Spleen (tissue), 11 donors: ENCODE measurements around the gene DNAJC30. TPM values are rescaled to one million over a fixed set of nuclear protein-coding genes. Genes with fewer than 3 reads are reported as not detected.

Experiments
- DNase-seq: peaks from one replicate; pipeline ENCODE4 v3.0.0-alpha.2; 2020
- H3K27ac ChIP-seq, 8 donors: fragments of 200-600 bp; sonication (generic) in 7 of 8; 1 replicate in 4 of 8; 2 replicates in 4 of 8; pipeline versions ENCODE4 v1.5.0 to v1.8.0; 2016 to 2021; ENCODE audit warnings: inconsistent platforms in 4 of 8, mild to moderate bottlenecking in 4 of 8, moderate library complexity in 1 of 8
- H3K27me3 ChIP-seq, 7 donors: fragments of 200-600 bp; sonication (generic) in 6 of 7; replicated peaks in 1 of 7; 1 replicate in 4 of 7; 2 replicates in 3 of 7; pipeline versions ENCODE4 v1.5.0 to v1.8.0; 2016 to 2021; ENCODE audit warnings: inconsistent platforms in 3 of 7, mild to moderate bottlenecking in 1 of 7
- H3K36me3 ChIP-seq, 6 donors: fragments of 200-600 bp; sonication (generic) in 5 of 6; 1 replicate in 4 of 6; 2 replicates in 2 of 6; pipeline versions ENCODE4 v1.5.0 to v1.8.0; 2016 to 2021; ENCODE audit warnings: inconsistent platforms in 2 of 6
- H3K4me1 ChIP-seq, 6 donors: fragments of 200-600 bp; sonication (generic) in 5 of 6; 1 replicate in 3 of 6; 2 replicates in 3 of 6; pipeline versions ENCODE4 v1.5.0 to v1.8.0; 2016 to 2021; ENCODE audit warnings: inconsistent platforms in 3 of 6
- H3K4me3 ChIP-seq, 8 donors: fragments of 200-600 bp; sonication (generic) in 7 of 8; 1 replicate in 4 of 8; 2 replicates in 4 of 8; pipeline versions ENCODE4 v1.5.0 to v1.8.0; 2016 to 2021; ENCODE audit warnings: inconsistent platforms in 4 of 8, mild to moderate bottlenecking in 4 of 8, moderate library complexity in 2 of 8
- H3K9me3 ChIP-seq, 8 donors: fragments of 200-600 bp; sonication (generic) in 7 of 8; 1 replicate in 4 of 8; 2 replicates in 4 of 8; pipeline versions ENCODE4 v1.5.0 to v1.8.0; 2016 to 2021; ENCODE audit warnings: inconsistent platforms in 4 of 8
- CTCF ChIP-seq, 11 experiments: fragments of 200-600 bp in 7 of 11; fragments of 450-650 bp in 4 of 11; sonication (generic) in 4 of 11; IDR thresholded peaks in 8 of 11; conservative IDR thresholded peaks in 3 of 11; 1 replicate in 7 of 11; 2 replicates in 4 of 11; pipeline versions ENCODE4 v1.4.0 to v1.8.0; 2016 to 2021; ENCODE audit warnings: antibody characterized with exemption in 11 of 11, inconsistent platforms in 4 of 11, mild to moderate bottlenecking in 1 of 11
- POLR2A ChIP-seq, 3 donors: fragments of 450-650 bp; IDR thresholded peaks; one replicate each; pipeline ENCODE4 v1.5.1; 2017; ENCODE audit warnings: antibody characterized with exemption in 3 of 3, mild to moderate bottlenecking in 1 of 3
- POLR2AphosphoS5 ChIP-seq, 3 donors: sonication (generic); formaldehyde crosslinking; IDR thresholded peaks; one replicate each; pipeline ENCODE4 v1.5.1; 2017; ENCODE audit warnings: antibody characterized with exemption in 3 of 3
- WGBS, 5 donors: extraction: QIAGEN DNeasy Blood & Tissue Kit in 3 of 5; methylation state at CpG; one replicate each; pipeline versions ENCODE4 v1.1.5 to v1.1.7; 2013 to 2018; 5-methylcytosine and 5-hydroxymethylcytosine counted together
- intact Hi-C: fragments of 100-400 bp; cut with DNase I; formaldehyde crosslinking; loops from one replicate; pipeline ENCODE4 v1.15.0; 2023; ENCODE audit warnings: low total_unique reads
- polyA plus RNA-seq, 3 donors: library from polyadenylated mRNA; stranded (reverse); fragments of 200-250 nt; gene quantifications; one replicate each; pipeline ENCODE4 v1.2.1, GENCODE V29; 2013
- total RNA-seq, 7 donors: library from RNA; depleted of rRNA in 3 of 7; stranded (reverse); fragments of >200 nt in 3 of 7; fragmentation: NEBNext Ultra II Directional in 4 of 7; extraction: Animal tissue kit (Norgen Biotek cat#: 25700) in 4 of 7; gene quantifications; one replicate each; pipeline versions ENCODE4 v1.1.0 to v1.2.1, GENCODE V29; 2016 to 2021
- donor health status: healthy with polysubstance abuse.
- donor health status: DM: no; HTN: no; CAD: no; lungs with moderate emphysema.
- donor health status: DM: no; HTN: no; CAD: no.
- donor health status: Bipolar disorder and iron deficiency.
- donor health status: healthy.
- donor health status: DM: no; HTN: no; CAD: no.
- donor health status: DM: yes; HTN: yes; CAD: no.

DNAJC30 gene
- total and polyA plus RNA-seq, 10 donors, result 5.6 to 12.7 (median 8.7) TPM

- H3K4me3 ChIP-seq, result no peak overlapping the region
- peaks cover 0 to 29% (median 19%) of the 10 kb centered on the region in 6 donors for H3K4me1 ChIP-seq
- peaks cover 0 to 65% (median 8%) of the 10 kb centered on the region in 7 donors for H3K27me3 ChIP-seq
- TF ChIP-seq POLR2A (IDR thresholded peaks at IDR 0.05) (no peak), CTCF (IDR thresholded peaks at IDR 0.05 in 8 of 11, conservative IDR thresholded peaks at IDR 0.05 in 3 of 11) (no peak), POLR2AphosphoS5 (IDR thresholded peaks at IDR 0.05) (no peak)
- H3K9me3 ChIP-seq, result no peaks in the 10 kb centered on the region
- H3K27ac ChIP-seq, result no peak overlapping the region
- intact Hi-C loops, result no loop called here
- H3K36me3 ChIP-seq, result no peaks in the 10 kb centered on the region
- WGBS, 5 donors, result 72 to 90% (median 77%) methylated on average over 11 to 12 of the region's 12 CpGs
- no peak for DNase-seq
These were observed 13.3 kb downstream of the DNAJC30 start for GRCh38 chr7:73669858-73670385.

GRCh38 chr7:73669288-73669701 is 14.0 kb downstream of the DNAJC30 start:
- intact Hi-C loops, result no loop called here
- Histone ChIP-seq H3K36me3 (no peaks in the 10 kb centered on the region), H3K4me1 (peaks cover 0 to 29% (median 19%) of the 10 kb centered on the region in 6 donors), H3K9me3 (no peaks in the 10 kb centered on the region), H3K27ac (no peak overlapping the region), H3K27me3 (peaks cover 0 to 71% (median 8%) of the 10 kb centered on the region in 7 donors), H3K4me3 (peak overlapping the region in 1 of 8 donors; percentile 79)
- TF ChIP-seq POLR2AphosphoS5 (IDR thresholded peaks at IDR 0.05) (no peak), CTCF (IDR thresholded peaks at IDR 0.05 in 8 of 11, conservative IDR thresholded peaks at IDR 0.05 in 3 of 11) (no peak), POLR2A (IDR thresholded peaks at IDR 0.05) (no peak)
- no peak for DNase-seq
- WGBS, 5 donors, result 49 to 68% (median 60%) methylated on average over 8 to 19 of the region's 19 CpGs

GRCh38 chr7:73668886-73669230 is 14.4 kb downstream of the DNAJC30 start:
- intact Hi-C loops, result no loop called here
- no peaks in the 10 kb centered on the region for H3K9me3 ChIP-seq
- H3K27me3 ChIP-seq, result peaks cover 0 to 75% (median 8%) of the 10 kb centered on the region in 7 donors
- H3K4me1 ChIP-seq, result peaks cover 0 to 29% (median 19%) of the 10 kb centered on the region in 6 donors
- H3K36me3 ChIP-seq, result no peaks in the 10 kb centered on the region
- 23 to 35% (median 30%) methylated on average over 5 of the region's 5 CpGs for WGBS, 5 donors
- TF ChIP-seq CTCF (IDR thresholded peaks at IDR 0.05 in 8 of 11, conservative IDR thresholded peaks at IDR 0.05 in 3 of 11), result no peak
- TF ChIP-seq POLR2A (IDR thresholded peaks at IDR 0.05), result no peak
- H3K27ac ChIP-seq, result no peak overlapping the region
- peak overlapping the region in 6 of 8 donors; percentile 23 to 79 (median 44) for H3K4me3 ChIP-seq
- no peak for DNase-seq

GRCh38 chr7:73668103-73668885 is 15.0 kb downstream of the DNAJC30 start:
- Histone ChIP-seq H3K27ac (peak overlapping the region in 1 of 8 donors; percentile 27), H3K36me3 (no peaks in the 10 kb centered on the region), H3K27me3 (peaks cover 0 to 81% (median 8%) of the 10 kb centered on the region in 7 donors), H3K4me1 (peaks cover 0 to 29% (median 19%) of the 10 kb centered on the region in 6 donors), H3K9me3 (peaks cover 0 to 1% (median under 1%) of the 10 kb centered on the region in 8 donors), H3K4me3 (peak overlapping the region; percentile 18 to 79 (median 40))
- WGBS, 5 donors, result 2 to 13% (median 4%) methylated on average over 12 to 52 of the region's 52 CpGs
- peak; percentile 83 for DNase-seq
- no peak for TF ChIP-seq POLR2A (IDR thresholded peaks at IDR 0.05)
- no peak for TF ChIP-seq CTCF (IDR thresholded peaks at IDR 0.05 in 8 of 11, conservative IDR thresholded peaks at IDR 0.05 in 3 of 11)
- TF ChIP-seq POLR2AphosphoS5 (IDR thresholded peaks at IDR 0.05), result no peak
- intact Hi-C loops, result no loop called here
